ENCODE data around the gene TMEM150A.
A peak's percentile ranks its signal among the peaks of the same experiment; 100 is the strongest.

TMEM150A gene

GRCh38 chr2:85584857-85585780, 17.4 kb downstream of the TMEM150A start:
- no peak for TF ChIP-seq CTCF (IDR thresholded peaks at IDR 0.05; ENCODE audit: insufficient read depth, low read depth, low read length, missing control alignments)
- peak overlapping the region; percentile 60 for H3K4me3 ChIP-seq (ENCODE audit: low read depth, low read length)
- peak; percentile 50 for DNase-seq (ENCODE audit: low read depth)

DNA sequence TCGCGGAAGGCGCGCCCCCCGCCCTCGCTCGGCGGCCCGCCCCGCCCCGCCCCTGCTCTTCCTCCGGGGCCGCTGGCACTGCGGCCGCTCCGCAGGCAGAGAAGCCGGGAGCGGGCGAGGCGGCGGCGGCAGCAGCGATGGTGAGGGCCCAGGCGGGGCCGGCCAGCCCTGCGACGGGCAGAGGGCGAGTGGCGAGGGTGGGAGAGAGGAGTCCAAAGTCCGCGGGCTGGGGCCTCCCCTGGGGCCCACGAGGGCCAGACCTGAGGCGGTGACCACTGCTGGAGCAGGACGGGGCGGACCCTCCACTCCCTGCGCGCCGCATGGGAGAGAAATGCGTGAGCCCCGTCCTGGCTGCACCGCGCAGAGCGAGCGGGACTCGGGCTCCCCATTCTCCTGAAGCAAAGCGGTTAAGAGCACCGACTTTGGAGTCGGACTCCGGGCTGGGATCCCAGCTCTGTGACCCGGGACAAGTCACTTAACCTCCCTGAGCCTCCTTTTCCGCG, 18.1 kb downstream of the TMEM150A start, which contains the start of gene VAMP5:
Gene VAMP5 (plus strand): TSS at position 78 of the 503 bp plus-strand sequence. CDS start 60 bp downstream, at position 138.
- no peak for TF ChIP-seq CTCF (IDR thresholded peaks at IDR 0.05; ENCODE audit: insufficient read depth, low read depth, low read length, missing control alignments)
- DNase-seq (ENCODE audit: low read depth), result no peak

GRCh38 chr2:85583667-85584353, 18.7 kb downstream of the TMEM150A start:
- TF ChIP-seq CTCF (IDR thresholded peaks at IDR 0.05; ENCODE audit: insufficient read depth, low read depth, low read length, missing control alignments), result no peak
- peak; percentile 74 for DNase-seq (ENCODE audit: low read depth)
- peak overlapping the region; percentile 60 for H3K4me3 ChIP-seq (ENCODE audit: low read depth, low read length)

More for the DNA sequence above, 18.1 kb downstream of the TMEM150A start, which contains the start of gene VAMP5:
- peak within 1 kb of the TSS; percentile 60 for H3K4me3 ChIP-seq (ENCODE audit: low read depth, low read length)

GRCh38 chr2:85582492-85582891, 20.0 kb downstream of the TMEM150A start:
- no peak overlapping the region for H3K4me3 ChIP-seq (ENCODE audit: low read depth, low read length)
- no peak for DNase-seq (ENCODE audit: low read depth)
- no peak for TF ChIP-seq CTCF (IDR thresholded peaks at IDR 0.05; ENCODE audit: insufficient read depth, low read depth, low read length, missing control alignments)

DNA sequence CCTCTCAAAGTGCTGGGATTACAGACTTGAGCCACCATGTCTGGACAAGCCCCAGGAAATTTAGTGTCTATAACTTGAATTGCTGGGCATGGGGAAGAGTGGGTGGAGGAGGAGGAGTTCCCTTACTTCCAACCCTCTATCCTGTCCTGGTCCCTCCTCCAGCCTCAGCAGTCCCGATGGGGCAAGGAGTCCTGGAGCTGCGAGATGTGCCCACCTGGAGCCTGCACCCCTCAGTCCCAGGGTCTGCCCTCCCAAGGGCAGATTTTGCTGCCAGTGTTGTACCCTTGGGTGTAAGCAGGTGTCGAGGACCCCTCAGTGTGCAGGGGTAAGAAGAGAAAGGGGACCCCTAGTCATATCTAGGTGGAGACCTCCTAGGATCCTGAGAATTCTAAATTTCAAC, 22.3 kb downstream of the TMEM150A start:
- H3K4me3 ChIP-seq (ENCODE audit: low read depth, low read length), result no peak overlapping the region
- TF ChIP-seq CTCF (IDR thresholded peaks at IDR 0.05; ENCODE audit: insufficient read depth, low read depth, low read length, missing control alignments), result no peak
- DNase-seq (ENCODE audit: low read depth), result no peak

GRCh38 chr2:85579266-85579935, 23.1 kb downstream of the TMEM150A start:
- TF ChIP-seq CTCF (IDR thresholded peaks at IDR 0.05; ENCODE audit: insufficient read depth, low read depth, low read length, missing control alignments), result no peak
- peak overlapping the region; percentile 83 for H3K4me3 ChIP-seq (ENCODE audit: low read depth, low read length)
- no peak for DNase-seq (ENCODE audit: low read depth)

All from GM12865 (cell line).